ENCODE data around the gene TMCC2.
A peak's percentile ranks its signal among the peaks of the same experiment; 100 is the strongest.

TMCC2 gene

DNA sequence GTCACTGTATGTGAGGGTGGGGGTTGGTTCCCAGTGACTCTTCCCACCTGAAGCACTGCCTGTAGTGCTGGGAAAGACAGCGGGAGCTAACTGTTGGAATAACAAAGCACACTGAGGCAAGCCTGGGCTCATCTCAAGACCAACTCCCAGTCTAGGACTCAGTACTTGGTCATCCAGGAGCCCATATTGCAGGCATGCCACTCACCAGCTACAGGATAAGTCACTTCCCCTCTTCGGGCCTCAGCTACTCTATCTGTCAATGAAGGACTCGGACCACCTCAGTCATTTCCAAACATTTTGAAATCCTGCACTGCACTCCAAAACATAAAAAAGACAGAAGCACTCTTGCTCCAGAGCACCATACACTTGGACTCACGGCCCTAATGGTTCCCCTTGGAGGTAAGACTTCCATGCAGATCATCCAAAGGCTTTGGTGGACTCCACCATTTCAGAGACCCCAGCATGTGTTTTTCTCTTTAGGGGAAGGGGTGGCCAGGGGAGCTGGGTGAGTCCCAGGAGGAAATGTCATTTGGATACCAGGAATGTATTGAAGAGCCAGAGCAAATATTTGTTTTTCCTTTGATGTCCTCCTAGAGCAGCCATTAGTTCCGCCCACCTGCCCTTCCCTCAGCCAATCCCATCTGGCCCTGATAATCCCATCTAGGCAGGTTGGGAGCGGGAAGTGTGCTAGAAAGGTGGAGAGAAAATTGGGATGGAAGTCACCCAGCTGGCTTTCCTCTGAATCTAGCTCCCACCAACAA is 90.7 kb downstream of the TMCC2 start:
- DNase-seq (ENCODE audit: low read depth, low spot score) = no peak
- TF ChIP-seq, protein P1, sequence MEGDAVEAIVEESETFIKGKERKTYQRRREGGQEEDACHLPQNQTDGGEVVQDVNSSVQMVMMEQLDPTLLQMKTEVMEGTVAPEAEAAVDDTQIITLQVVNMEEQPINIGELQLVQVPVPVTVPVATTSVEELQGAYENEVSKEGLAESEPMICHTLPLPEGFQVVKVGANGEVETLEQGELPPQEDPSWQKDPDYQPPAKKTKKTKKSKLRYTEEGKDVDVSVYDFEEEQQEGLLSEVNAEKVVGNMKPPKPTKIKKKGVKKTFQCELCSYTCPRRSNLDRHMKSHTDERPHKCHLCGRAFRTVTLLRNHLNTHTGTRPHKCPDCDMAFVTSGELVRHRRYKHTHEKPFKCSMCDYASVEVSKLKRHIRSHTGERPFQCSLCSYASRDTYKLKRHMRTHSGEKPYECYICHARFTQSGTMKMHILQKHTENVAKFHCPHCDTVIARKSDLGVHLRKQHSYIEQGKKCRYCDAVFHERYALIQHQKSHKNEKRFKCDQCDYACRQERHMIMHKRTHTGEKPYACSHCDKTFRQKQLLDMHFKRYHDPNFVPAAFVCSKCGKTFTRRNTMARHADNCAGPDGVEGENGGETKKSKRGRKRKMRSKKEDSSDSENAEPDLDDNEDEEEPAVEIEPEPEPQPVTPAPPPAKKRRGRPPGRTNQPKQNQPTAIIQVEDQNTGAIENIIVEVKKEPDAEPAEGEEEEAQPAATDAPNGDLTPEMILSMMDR (IDR thresholded peaks at IDR 0.05; ENCODE audit: insufficient read depth, low read length, missing control alignments) = no peak
- CTCF ChIA-PET = interaction anchor here (1.2 to 28.6 kb wide), 6 partner anchors 8 to 207 kb away, joined by 3 to 2093 read pairs (median 38); no protein-coding TSS in a partner anchor
- peak overlapping the region; percentile 24 for H3K4me3 ChIP-seq (ENCODE audit: low read depth, low read length)
- POLR2A ChIA-PET = interaction anchor here (1.8 kb wide), 1 partner anchor 20 kb away, joined by 8 read pairs; no protein-coding TSS in a partner anchor

DNA sequence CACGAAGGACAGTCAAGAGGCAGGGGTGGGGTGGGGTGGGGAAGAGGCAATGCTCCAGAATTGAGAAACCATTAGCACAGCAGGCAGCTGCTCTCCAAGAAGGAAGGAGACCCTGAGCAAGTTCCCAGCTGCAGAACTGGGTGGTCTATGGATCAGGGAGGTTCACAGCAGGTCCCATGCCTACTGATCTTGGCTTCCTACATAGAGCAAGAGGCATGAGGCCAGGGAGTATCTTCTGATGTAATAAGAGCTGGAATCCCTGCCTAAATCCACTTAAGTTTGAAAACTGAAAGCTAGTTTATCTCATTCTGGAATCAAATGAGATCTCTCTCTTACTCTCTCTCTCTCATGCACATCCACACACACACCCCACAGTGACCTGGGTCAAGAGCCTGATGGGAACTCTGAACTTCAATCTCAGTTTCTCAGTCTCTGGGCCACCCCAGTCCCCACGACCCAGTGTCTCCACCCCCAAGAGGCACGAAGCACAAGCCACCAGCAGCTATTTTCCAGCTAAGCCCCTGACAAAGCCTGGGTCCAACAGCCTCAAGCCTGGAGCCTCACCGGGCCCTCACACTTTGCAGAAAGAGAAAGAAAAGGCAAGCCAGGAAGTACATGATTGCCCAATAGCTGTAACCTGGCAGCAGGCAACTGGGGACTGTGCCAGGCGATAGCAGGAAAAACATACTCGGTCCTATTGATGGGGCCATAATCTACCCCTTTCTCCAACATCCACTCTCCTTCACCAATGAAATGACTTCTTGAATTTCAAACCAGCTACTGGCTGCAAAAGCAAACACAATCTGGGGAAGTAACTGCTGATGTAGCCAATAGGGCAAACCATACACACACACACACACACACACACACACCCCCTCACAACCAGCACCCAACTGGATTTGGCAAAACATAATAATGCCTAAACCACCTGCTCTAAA is 91.6 kb downstream of the TMCC2 start:
- TF ChIP-seq, protein P1 (IDR thresholded peaks at IDR 0.05; ENCODE audit: insufficient read depth, low read length, missing control alignments) = no peak
- no peak for DNase-seq (ENCODE audit: low read depth, low spot score)
- POLR2A ChIA-PET = interaction anchor here (0.8 to 1.8 kb wide), 2 partner anchors 21 to 25 kb away, joined by 3 to 8 read pairs; no protein-coding TSS in a partner anchor
- peak overlapping the region; percentile 54 for H3K4me3 ChIP-seq (ENCODE audit: low read depth, low read length)
- CTCF ChIA-PET = interaction anchor here (1.8 to 28.6 kb wide), 5 partner anchors 8 to 47 kb away, joined by 4 to 2093 read pairs (median 11); no protein-coding TSS in a partner anchor

DNA sequence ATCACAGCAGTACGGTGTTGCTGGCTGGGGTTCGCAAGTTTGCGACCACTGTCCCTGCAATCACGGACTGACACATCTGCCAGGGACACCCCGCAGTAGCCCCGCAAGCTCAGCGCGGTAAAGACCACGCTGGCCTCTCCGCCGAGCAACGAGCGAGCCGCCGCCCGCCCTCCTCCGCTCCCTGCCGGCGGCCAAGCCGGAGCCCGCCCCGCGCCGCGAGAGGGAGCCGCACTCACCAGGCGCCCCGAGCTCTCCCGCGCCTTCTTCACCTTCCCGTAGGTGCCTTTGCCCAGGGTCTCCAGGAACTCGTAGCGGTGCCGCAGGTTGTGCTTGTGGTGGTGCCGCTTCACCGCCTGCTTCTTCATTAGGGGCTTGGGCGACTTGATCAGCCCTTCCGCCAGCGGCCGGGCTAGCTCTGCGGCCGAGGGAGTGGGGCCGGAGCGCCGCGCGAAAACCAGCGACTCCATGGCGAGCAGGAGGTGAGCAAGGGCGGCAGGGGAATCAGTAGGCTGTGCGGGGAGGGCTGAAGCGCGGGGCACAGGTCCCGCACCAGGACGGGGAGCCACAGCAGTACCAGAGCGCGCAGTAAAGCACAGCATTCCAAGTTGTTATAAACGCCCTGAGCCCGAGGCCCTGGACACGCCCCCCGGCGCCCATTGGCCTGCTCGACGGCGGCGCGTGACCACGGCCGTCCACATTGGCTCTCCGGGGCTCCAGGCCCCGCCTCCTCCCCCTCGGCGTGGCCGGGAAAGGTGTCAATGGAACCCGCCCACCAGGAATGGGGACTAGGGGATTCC is 93.6 kb downstream of the TMCC2 start, which contains the start of gene NUAK2:
Gene NUAK2 (minus strand): TSS at position 584 of the 797 bp plus-strand sequence. CDS start 117 bp downstream, at position 467.
- H3K4me3 ChIP-seq (ENCODE audit: low read depth, low read length) = peak within 1 kb of the TSS; percentile 98
- ChIA-PET POLR2A (interaction anchor here (0.7 to 2.3 kb wide), 7 partner anchors 20 to 49 kb away, joined by 3 to 15 read pairs (median 4); no protein-coding TSS in a partner anchor), CTCF (interaction anchor here (0.7 to 28.6 kb wide), 12 partner anchors 8 to 204 kb away, joined by 3 to 2093 read pairs (median 4); no protein-coding TSS in a partner anchor)
- TF ChIP-seq, protein P1 (IDR thresholded peaks at IDR 0.05; ENCODE audit: insufficient read depth, low read length, missing control alignments) = peak; percentile 48
- DNase-seq (ENCODE audit: low read depth, low spot score) = no peak

DNA sequence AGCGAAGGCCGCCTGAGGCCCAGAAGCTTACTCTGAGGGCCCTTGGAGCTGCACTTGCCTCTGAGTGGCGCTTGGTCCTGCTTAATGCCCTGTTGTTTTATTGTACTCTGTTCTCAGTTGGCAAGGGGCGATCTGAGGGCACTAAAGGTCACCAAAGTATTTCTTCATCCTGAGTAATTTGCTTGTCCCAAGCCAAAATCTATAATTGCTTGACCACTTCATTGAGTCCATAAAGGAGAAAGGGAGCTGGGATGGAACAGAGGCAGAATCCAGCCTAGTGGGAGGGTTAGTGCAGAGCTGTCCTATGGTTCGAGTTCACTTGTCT is 94.2 kb downstream of the TMCC2 start:
- peak overlapping the region; percentile 33 for H3K4me3 ChIP-seq (ENCODE audit: low read depth, low read length)
- POLR2A ChIA-PET = interaction anchor here (1.7 to 2.3 kb wide), 3 partner anchors 20 to 50 kb away, joined by 8 to 15 read pairs (median 8); no protein-coding TSS in a partner anchor
- CTCF ChIA-PET = interaction anchor here (0.8 to 28.6 kb wide), 6 partner anchors 16 to 203 kb away, joined by 3 to 2093 read pairs (median 81); no protein-coding TSS in a partner anchor
- no peak for DNase-seq (ENCODE audit: low read depth, low spot score)
- TF ChIP-seq, protein P1 (IDR thresholded peaks at IDR 0.05; ENCODE audit: insufficient read depth, low read length, missing control alignments) = no peak
